Fibroblast of skin of abdomen (primary cell): ENCODE results near the gene RAB3IL1.

ENCODE experiments used
- DNase-seq: peaks from one replicate; pipeline ENCODE4 v3.0.0-alpha.2; 2013

The RAB3IL1 gene

GRCh38 chr11:61863548-61864081, 53.8 kb downstream of the RAB3IL1 start:
- no peak for DNase-seq

GRCh38 chr11:61862714-61863547, 54.4 kb downstream of the RAB3IL1 start:
- no peak for DNase-seq

DNA sequence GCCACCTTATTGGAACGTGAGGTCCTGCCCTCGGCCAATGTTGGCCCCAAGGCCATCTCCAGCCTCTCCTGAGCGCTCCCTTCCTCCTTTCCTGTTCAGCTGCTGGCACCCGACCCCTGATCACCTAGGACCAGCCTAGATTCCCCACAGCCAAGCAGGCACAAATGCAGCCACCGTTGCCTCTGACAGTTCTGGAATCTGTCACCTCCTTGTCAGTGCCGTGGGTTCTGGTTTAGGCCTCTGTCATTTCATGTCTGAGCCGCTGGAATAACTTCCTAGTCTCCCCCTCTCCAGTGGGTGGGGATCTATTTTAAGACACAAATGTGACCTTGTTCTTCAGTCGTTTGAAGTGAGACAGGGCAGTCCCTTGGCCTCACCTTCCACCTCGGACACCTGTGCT, 55.7 kb downstream of the RAB3IL1 start:
- DNase-seq: no peak

DNA sequence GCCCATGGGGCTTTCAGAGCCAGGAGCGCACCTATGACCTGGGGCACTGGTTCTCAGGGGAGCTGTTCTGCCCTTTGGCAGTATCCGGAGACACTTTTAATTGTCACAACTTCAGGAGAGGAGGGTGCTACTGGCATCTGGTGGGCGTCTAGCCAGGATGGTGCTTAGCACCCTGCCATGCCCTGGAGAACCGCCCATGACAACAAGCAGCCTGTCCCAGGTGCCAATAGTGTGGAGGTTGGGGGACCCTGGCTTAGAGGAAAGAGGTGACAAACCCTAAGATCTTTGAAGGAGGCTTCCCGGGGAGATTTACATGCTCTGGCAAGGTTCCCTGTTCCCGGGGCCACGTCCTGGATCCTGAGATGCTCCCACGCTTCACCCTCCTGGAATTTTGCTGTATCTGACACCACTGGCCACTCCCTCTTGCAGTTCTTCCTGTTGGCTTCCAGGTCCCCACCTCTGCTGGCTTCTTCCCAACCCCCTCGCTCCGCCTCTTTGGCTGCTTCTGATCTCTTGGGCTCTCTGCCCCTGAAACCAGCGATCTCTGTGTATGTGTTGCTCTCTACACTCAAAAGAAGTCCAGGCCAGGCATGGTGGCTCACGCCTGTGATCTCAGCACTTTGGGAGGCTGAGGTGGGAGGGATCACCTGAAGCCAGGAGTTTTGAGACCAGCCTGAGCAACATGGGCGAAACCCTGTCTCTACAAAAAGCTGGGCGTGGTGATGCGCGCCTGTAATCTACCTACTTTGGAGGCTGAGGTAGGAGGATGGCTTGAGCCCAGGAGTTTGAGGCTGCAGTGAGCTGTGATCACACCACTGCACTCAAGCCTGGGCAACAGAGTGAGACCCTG, 57.1 kb downstream of the RAB3IL1 start:
- no peak for DNase-seq

- no peak for DNase-seq
Measured at GRCh38 chr11:61855939-61856680, 61.3 kb downstream of the RAB3IL1 start.

- no peak for DNase-seq
Measured at GRCh38 chr11:61854966-61855714, 62.2 kb downstream of the RAB3IL1 start.

DNA sequence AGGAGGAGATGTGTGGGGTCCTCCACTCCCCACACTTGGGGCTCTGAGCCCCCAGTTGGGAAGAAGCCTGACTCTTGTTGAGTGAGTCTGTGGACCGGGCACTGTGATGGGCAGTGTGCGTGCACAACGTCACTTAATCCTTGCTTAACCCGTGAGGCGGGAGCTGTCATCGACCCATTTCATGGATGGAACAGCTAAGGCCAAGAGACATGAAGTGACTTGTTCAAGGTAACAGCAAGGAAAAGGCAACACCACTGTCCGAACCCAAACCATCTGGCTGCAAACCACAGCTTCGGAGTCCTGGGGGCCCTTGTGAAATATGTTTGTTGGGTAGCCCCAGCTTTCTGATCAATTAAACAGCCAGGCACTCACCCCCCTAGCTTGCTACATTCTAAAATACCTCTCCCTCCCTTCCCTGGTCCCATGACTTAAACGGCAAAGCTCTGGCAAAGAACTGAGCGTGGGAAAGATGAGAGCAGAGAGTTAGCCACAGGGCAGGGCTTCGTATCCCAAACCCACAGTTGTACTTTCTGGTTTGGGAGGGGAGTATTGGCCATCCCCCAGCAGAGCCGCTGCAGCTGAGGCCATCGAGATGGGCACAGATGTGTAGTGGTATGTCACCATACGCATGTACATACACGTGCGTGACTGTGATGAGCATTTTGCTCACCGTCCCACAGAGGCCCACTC, 63.0 kb downstream of the RAB3IL1 start:
- DNase-seq: no peak

- DNase-seq: no peak
Measured at GRCh38 chr11:61853698-61854169, 63.6 kb downstream of the RAB3IL1 start.

DNA sequence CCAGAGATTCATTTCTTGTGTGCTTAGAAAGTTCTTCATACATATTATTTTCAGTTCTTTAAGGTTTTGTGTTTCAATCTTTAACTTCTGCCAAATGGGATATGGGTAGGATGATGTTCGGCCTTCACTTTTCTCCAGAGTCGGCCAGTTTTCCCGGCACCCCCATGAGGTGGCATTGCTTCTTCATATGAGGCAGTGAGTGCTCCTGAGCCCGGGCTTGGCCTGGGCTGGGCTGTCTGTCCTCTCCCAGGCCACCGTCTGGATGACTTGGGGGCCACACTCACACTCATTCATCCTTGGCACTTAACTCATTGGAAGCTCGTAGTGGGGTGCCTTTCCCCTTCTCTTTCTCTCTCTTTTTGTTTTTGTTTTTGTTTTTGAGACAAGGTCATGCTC, 65.5 kb downstream of the RAB3IL1 start:
- no peak for DNase-seq

DNA sequence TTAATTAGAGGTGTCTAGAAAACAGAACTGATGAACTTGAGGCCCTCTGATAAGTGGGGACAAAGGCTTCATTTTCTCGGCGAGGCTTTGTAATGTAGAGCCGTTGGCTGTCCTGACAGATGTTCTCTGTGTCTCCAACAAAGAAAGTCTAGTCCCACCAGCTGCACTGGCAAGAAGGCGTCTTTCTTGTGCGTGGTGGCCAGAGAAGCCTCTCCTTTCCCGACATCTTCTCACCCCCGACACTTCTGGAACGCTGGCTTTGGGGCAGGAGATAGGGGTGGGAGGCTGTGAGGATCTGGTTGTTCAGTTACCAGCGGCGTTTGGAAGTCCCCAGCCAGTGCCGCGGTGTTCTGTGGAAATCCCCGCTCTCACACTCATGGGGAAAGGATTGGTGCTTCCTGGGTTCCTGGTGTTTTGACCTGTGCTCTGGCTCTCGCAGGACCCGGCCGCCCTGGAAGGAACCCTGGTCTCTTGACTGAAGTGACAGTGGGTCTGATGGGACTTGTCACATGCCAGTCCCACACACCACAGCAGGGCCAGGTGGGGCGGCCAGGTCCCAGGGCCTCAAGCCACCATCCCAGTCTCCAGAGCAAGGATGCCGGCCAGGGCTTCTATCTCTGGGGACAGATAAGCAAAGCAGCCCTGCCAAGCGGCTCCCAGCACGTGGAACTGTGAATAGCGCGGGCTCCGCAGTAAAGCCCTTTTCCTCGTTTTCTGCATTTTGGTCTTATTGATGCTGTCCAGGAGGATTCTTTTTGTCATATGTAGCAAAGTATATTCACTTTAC, 66.1 kb downstream of the RAB3IL1 start:
- no peak for DNase-seq

DNA sequence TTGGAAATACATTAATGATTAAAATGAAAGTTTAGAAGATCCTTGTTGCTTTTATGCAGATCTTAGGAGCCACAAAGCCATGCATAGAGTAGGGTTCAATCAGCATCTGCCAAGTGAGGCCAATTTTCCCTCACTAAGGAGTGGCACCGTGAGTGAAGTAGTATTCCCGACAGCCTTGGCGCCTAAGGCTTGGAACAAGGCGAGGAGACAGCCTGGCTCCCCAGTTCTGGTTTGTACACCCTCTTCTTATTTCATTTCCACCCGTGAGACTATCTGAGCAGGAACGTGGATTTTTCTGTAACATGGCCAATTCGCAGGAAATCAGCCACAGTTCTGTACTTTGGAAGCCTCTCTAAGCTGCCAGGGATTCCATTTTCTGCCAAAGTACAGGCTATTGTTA, 66.7 kb downstream of the RAB3IL1 start:
- no peak for DNase-seq

DNA sequence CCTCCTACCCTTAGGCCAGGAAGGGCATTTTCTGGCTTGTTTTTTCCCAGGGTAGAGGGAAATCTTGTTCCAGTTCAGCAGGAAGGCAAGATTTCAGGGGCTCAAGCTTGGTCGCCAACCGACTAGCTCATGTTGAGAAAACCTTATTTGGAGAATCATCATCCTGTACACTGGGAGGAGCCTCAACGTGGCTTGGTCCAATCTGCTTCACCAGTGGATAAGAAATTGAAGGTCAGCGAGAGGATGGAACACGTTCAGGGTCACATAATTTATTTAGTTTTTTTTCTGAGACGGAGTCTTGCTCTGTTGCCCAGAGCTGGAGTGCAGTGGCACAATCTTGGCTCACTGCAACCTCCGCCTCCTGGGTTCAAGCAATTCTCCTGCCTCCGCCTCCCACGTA, 68.7 kb downstream of the RAB3IL1 start:
- DNase-seq: no peak

DNA sequence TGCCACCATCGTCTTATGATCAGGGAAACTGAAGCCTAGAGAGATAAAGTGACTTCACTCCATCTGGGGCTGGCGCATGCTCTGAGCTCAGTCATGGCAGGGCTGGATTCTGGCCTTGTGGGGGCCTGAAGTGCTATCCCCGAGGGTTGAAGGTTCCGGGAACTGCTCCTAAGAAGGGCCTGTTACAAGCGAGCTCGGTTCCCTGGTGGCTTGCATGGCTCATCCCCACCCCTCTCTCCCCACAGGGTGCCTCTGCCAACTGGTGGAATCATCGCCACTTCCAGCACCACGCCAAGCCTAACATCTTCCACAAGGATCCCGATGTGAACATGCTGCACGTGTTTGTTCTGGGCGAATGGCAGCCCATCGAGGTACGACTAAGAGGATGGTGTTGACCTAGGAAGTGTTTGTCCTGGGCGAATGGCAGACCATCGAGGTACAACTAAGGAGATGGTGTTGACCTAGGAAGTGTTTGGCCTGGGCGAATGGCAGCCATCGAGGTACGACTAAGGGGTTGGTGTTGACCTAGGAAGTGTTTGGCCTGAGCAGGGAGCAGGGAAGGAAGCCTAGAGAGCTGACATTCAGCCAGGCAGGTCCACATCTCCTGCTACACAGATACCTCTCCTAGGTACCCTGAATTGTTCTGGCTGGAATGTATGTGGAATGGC, 69.3 kb downstream of the RAB3IL1 start:
- no peak for DNase-seq
